GM12891 (cell line): ENCODE results near the gene SLC25A12.

ENCODE experiments used
- POLR2A ChIP-seq: IDR thresholded peaks from 2 replicates; pipeline ENCODE4 v1.6.1; 2011; ENCODE audit warnings: low read depth, low read length, control low read depth
- POLR2AphosphoS5 ChIP-seq: IDR thresholded peaks from 2 replicates; pipeline ENCODE4 v1.6.1; 2011; ENCODE audit warnings: low read depth, low read length, control low read depth
- TAF1 ChIP-seq: IDR thresholded peaks from 2 replicates; pipeline ENCODE4 v1.6.1; 2011; ENCODE audit warnings: low read depth, low read length, control low read depth

DNA sequence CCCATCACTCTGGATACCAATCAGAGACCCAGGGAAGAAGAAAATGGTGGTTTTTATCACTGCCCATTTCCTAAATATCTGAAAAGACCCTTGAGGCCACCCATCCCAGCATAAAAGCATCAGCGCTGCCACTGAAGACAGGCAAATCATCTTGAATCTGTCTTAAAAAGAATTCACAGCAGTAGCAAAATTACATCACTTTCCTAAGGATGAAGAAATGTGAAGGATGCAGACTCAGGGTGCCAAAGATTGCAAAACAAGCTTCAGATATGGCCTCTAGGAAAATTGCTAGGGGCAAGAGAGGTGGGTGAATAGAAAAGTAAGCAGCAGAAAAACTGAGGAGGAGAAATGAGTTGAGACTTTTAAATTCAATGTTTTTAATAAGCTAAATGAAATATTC is 70.0 kb downstream of the SLC25A12 start:
- TF ChIP-seq POLR2A, result no peak
- no peak for TF ChIP-seq POLR2AphosphoS5
- no peak for TF ChIP-seq TAF1
